C4-2B (cell line): ENCODE results near the gene RBM18.

Source experiments
- CTCF ChIP-seq: fragments of 450-650 bp; conservative IDR thresholded peaks from 2 replicates; pipeline ENCODE4 v1.5.1; 2017; ENCODE audit warnings: mild to moderate bottlenecking
- ZFX ChIP-seq: fragments of 450-650 bp; IDR thresholded peaks from 2 replicates; pipeline ENCODE4 v1.6.1; 2017

GRCh38 chr9:122307925-122308324, 43.3 kb upstream of the RBM18 start:
- no peak for TF ChIP-seq CTCF
- TF ChIP-seq ZFX, result no peak
